ENCODE data around the gene APOBEC3A.
"Not testable (repeated sequence)": the region's sequence is repeated elsewhere in the genome, so short reads cannot be mapped to it uniquely, and the experiment has no call there.

Gene APOBEC3A

DNA sequence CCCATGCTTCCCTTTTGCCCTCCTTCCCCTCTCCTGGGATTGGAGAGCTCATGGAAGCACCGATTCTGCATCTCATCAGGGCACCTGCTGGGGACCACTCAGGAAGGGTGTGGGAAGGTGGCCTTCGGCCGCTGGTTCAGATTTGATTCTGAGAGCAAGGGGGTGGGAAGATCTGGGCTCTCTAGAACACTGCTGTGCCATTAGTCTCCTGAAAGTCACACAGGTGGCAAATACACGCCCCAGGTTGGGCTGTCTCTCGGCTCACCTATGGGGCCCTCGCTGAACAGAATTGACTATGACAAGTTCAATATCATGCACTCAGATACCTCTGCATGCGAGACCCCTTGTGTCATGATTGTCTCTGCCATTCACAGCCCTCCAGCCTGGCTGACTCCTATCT is 12.8 kb upstream of the APOBEC3A start:
- DNase-seq (ENCODE audit: low spot score) (no peak), ATAC-seq (ENCODE audit: low read depth) (no peak)
- no peak overlapping the region for H3K27ac ChIP-seq (ENCODE audit: poor library complexity, severe bottlenecking)
- no peak overlapping the region for H3K4me3 ChIP-seq (ENCODE audit: severe bottlenecking)
- no peaks in the 10 kb centered on the region for H3K4me1 ChIP-seq (ENCODE audit: insufficient read depth, poor library complexity, severe bottlenecking)
- H3K36me3 ChIP-seq (ENCODE audit: low read depth) = no peaks in the 10 kb centered on the region
- H3K9me3 ChIP-seq (ENCODE audit: severe bottlenecking) = no peaks in the 10 kb centered on the region
- H3K27me3 ChIP-seq (ENCODE audit: insufficient read depth, poor library complexity, severe bottlenecking) = peaks cover 22% of the 10 kb centered on the region
- TF ChIP-seq, protein P1, sequence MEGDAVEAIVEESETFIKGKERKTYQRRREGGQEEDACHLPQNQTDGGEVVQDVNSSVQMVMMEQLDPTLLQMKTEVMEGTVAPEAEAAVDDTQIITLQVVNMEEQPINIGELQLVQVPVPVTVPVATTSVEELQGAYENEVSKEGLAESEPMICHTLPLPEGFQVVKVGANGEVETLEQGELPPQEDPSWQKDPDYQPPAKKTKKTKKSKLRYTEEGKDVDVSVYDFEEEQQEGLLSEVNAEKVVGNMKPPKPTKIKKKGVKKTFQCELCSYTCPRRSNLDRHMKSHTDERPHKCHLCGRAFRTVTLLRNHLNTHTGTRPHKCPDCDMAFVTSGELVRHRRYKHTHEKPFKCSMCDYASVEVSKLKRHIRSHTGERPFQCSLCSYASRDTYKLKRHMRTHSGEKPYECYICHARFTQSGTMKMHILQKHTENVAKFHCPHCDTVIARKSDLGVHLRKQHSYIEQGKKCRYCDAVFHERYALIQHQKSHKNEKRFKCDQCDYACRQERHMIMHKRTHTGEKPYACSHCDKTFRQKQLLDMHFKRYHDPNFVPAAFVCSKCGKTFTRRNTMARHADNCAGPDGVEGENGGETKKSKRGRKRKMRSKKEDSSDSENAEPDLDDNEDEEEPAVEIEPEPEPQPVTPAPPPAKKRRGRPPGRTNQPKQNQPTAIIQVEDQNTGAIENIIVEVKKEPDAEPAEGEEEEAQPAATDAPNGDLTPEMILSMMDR (IDR thresholded peaks at IDR 0.05; ENCODE audit: poor library complexity, severe bottlenecking) = no peak

DNA sequence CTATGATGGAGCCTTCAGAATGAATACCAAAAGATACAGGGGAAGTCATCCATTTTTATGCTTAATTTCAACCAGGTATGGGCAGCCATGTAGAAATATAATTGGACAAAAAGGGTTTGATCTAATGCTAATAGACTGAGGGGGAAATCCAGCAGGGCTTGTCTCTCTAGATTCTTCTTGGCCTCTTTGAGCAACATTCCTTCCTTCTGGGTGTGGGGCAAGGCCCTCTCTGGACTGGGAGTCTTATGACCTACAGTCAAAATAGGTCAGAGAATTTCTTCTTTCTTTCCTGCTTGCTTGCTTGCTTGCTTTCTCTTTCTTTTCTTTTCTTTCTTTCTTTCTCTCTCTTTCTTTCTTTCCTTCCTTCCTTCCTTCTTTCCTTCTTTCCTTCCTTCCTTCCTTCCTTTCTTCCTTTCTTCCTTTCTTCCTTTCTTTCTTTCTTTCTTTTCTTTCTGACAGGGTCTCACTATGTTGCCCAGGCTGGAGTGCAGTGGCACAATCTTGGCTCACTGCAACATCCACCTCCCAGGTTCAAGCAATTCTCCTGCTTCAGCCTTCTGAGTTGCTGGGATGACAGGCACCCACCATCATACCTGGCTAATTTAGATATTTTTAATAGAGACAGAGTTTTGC is 11.6 kb upstream of the APOBEC3A start:
- not testable (repeated sequence) for ATAC-seq (ENCODE audit: low read depth); DNase-seq (ENCODE audit: low spot score)
- H3K27me3 ChIP-seq (ENCODE audit: insufficient read depth, poor library complexity, severe bottlenecking) = peaks cover 22% of the 10 kb centered on the region

DNA sequence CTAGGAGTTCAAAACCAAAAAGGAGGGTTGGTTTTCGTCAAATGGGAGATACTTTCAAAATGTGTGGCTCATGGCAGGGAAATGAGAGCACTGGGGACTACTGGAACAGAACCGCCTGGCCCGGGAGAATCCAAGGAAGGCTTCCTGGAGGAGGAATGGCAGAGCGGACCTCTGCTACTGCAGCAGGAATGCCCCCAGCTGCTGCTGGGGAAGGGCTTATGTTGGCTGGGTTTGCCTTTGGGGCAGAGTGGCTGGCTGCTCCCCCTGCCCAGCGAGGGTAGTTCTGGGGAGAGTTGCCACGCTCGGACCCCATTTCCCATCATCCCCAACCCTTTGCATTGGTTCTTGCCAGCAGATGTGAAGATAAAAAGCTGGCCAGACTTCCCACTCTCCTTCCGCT is 10.6 kb upstream of the APOBEC3A start:
- TF ChIP-seq, protein P1 (IDR thresholded peaks at IDR 0.05; ENCODE audit: poor library complexity, severe bottlenecking) = no peak
- no peaks in the 10 kb centered on the region for H3K4me1 ChIP-seq (ENCODE audit: insufficient read depth, poor library complexity, severe bottlenecking)
- H3K27me3 ChIP-seq (ENCODE audit: insufficient read depth, poor library complexity, severe bottlenecking) = peaks cover 25% of the 10 kb centered on the region
- no peaks in the 10 kb centered on the region for H3K36me3 ChIP-seq (ENCODE audit: low read depth)
- no peaks in the 10 kb centered on the region for H3K9me3 ChIP-seq (ENCODE audit: severe bottlenecking)
- H3K4me3 ChIP-seq (ENCODE audit: severe bottlenecking) = no peak overlapping the region
- H3K27ac ChIP-seq (ENCODE audit: poor library complexity, severe bottlenecking) = no peak overlapping the region
- DNase-seq (ENCODE audit: low spot score) = no peak
- ATAC-seq (ENCODE audit: low read depth) = no peak

More for the DNA sequence above, 11.6 kb upstream of the APOBEC3A start:
- H3K27ac ChIP-seq (ENCODE audit: poor library complexity, severe bottlenecking); H3K36me3 ChIP-seq (ENCODE audit: low read depth); H3K4me3 ChIP-seq (ENCODE audit: severe bottlenecking); H3K4me1 ChIP-seq (ENCODE audit: insufficient read depth, poor library complexity, severe bottlenecking); H3K9me3 ChIP-seq (ENCODE audit: severe bottlenecking): not testable (repeated sequence)

DNA sequence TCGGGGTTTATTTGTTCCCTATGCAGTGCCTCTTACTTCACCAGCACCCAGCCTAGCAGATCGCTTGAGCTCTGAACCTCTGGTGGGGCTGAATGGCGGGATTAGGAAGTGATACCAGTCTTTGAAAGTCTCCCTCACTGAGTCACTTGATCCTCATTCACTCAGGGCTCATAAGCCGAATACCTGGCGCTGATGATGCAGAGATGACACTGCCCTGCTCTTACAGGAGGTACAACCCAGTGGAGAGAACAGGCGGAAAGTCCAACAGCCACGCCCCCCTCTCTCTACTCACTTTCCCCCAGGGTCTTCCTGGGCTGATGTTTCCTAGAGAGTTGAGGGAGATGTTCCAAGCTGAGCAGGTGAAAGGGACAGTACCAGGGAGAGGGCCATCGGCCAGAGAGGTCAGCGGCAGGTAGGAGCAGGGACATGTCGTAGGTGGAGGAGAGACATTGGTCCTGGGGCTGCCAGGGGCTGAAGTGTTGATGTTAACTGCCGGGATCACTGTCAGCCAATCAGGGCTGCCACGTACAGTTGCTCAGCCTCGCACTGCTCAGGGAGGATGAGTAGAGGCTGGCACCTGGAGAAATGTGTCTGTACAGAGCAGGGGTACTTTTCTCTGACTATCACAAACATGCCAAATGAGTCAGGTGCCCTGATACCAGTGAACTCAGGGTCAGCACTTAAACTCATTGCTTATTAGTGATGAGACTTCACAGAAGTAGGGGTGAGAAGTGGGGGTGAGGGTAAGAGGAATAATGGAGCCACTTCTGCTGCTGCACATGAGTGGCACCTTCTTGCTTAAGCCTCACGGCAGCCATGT is 9.9 kb upstream of the APOBEC3A start:
- Histone ChIP-seq H3K36me3 (ENCODE audit: low read depth) (no peaks in the 10 kb centered on the region), H3K4me1 (ENCODE audit: insufficient read depth, poor library complexity, severe bottlenecking) (no peaks in the 10 kb centered on the region), H3K4me3 (ENCODE audit: severe bottlenecking) (no peak overlapping the region), H3K27me3 (ENCODE audit: insufficient read depth, poor library complexity, severe bottlenecking) (peaks cover 25% of the 10 kb centered on the region), H3K27ac (ENCODE audit: poor library complexity, severe bottlenecking) (no peak overlapping the region), H3K9me3 (ENCODE audit: severe bottlenecking) (no peaks in the 10 kb centered on the region)
- ATAC-seq (ENCODE audit: low read depth) = peak; percentile 73; the same call in 2 of the 3 replicates
- peak; percentile 32 for DNase-seq (ENCODE audit: low spot score)
- TF ChIP-seq, protein P1 (IDR thresholded peaks at IDR 0.05; ENCODE audit: poor library complexity, severe bottlenecking) = no peak

DNA sequence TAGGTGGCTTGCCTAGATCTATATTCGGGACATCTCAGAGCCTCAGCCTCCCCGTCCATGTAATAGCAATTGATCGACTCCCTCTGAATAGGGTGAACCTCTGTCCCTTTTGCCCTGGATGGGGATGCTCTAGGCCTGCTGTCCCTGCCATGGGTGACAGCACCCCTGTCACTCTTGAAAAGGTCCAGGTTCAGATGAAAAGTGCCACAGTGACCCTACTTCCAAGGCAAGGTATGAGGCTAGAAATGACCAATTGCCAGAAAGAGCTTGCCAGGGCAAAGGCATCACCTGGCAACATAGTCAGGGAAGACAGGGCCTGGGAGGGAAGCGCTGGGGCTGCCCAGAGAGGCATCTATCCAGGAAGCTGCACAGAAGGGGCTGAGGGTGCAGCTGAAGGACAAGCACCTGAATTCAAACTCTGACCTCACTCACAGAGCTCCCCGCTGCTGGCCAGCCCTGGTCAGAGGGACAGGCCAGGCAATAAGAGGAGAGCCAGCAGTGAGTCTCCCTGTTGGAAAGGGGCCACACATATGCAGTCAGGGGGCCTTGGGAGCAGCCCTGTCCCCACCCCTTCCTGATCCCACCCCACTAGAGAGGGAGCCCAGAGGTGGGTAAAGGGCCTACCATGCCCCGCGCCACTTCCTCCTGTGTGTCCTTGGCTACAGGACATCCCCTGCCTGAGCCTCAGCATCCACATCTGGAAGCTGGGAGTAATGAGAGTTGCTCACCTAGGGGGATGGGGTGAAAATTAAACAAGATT is 9.0 kb upstream of the APOBEC3A start:
- Histone ChIP-seq H3K4me1 (ENCODE audit: insufficient read depth, poor library complexity, severe bottlenecking) (no peaks in the 10 kb centered on the region), H3K4me3 (ENCODE audit: severe bottlenecking) (no peak overlapping the region), H3K9me3 (ENCODE audit: severe bottlenecking) (no peaks in the 10 kb centered on the region), H3K27ac (ENCODE audit: poor library complexity, severe bottlenecking) (no peak overlapping the region), H3K27me3 (ENCODE audit: insufficient read depth, poor library complexity, severe bottlenecking) (peaks cover 25% of the 10 kb centered on the region), H3K36me3 (ENCODE audit: low read depth) (no peaks in the 10 kb centered on the region)
- ATAC-seq (ENCODE audit: low read depth) = no peak
- TF ChIP-seq, protein P1 (IDR thresholded peaks at IDR 0.05; ENCODE audit: poor library complexity, severe bottlenecking) = no peak
- DNase-seq (ENCODE audit: low spot score) = peak; percentile 15

Measured in RWPE2 (cell line).